ENCODE data around the gene SLC16A10.

The SLC16A10 gene

GRCh38 chr6:111256646-111257045 is 169.3 kb downstream of the SLC16A10 start:
- TF ChIP-seq EZH2 (IDR thresholded peaks at IDR 0.05) = no peak
- no peak for DNase-seq (ENCODE audit: low read depth, low spot score)
- no peak overlapping the region for H3K4me3 ChIP-seq
- no peak overlapping the region for H3K27ac ChIP-seq
- no peaks in the 10 kb centered on the region for H3K9me3 ChIP-seq (ENCODE audit: low read depth, low read length)
- H3K9ac ChIP-seq (ENCODE audit: insufficient read length) = no peak overlapping the region
- H3K36me3 ChIP-seq (ENCODE audit: insufficient read depth, low read length) = no peaks in the 10 kb centered on the region

- no peak for DNase-seq (ENCODE audit: low read depth, low spot score)
- Histone ChIP-seq H3K36me3 (ENCODE audit: insufficient read depth, low read length) (no peaks in the 10 kb centered on the region; the same call in 1 of the 2 replicates), H3K9me3 (ENCODE audit: low read depth, low read length) (no peaks in the 10 kb centered on the region), H3K9ac (ENCODE audit: insufficient read length) (no peak overlapping the region), H3K27ac (no peak overlapping the region), H3K4me3 (no peak overlapping the region)
- TF ChIP-seq POLR2AphosphoS5 (IDR thresholded peaks at IDR 0.05; ENCODE audit: borderline replicate concordance, low read depth, low read length) (no peak), FOXP2 (optimal IDR thresholded peaks at IDR 0.05; ENCODE audit: control extremely low read depth, extremely low read length, insufficient read depth) (no peak), EZH2 (IDR thresholded peaks at IDR 0.05) (no peak)
Measured at GRCh38 chr6:111258010-111258409, 170.7 kb downstream of the SLC16A10 start.

GRCh38 chr6:111258615-111259088 is 171.3 kb downstream of the SLC16A10 start:
- no peak for DNase-seq (ENCODE audit: low read depth, low spot score)
- Histone ChIP-seq H3K9me3 (ENCODE audit: low read depth, low read length) (no peaks in the 10 kb centered on the region), H3K36me3 (ENCODE audit: insufficient read depth, low read length) (peaks cover under 1% of the 10 kb centered on the region), H3K9ac (ENCODE audit: insufficient read length) (peak overlapping the region; percentile 33), H3K4me3 (peak overlapping the region; percentile 95), H3K27ac (no peak overlapping the region)
- no peak for TF ChIP-seq EZH2 (IDR thresholded peaks at IDR 0.05)
- TF ChIP-seq FOXP2 (optimal IDR thresholded peaks at IDR 0.05; ENCODE audit: control extremely low read depth, extremely low read length, insufficient read depth) = no peak
- no peak for TF ChIP-seq POLR2AphosphoS5 (IDR thresholded peaks at IDR 0.05; ENCODE audit: borderline replicate concordance, low read depth, low read length)

GRCh38 chr6:111259089-111259831 is 172.0 kb downstream of the SLC16A10 start:
- Histone ChIP-seq H3K36me3 (ENCODE audit: insufficient read depth, low read length) (peaks cover 7% of the 10 kb centered on the region), H3K9ac (ENCODE audit: insufficient read length) (peak overlapping the region; percentile 82), H3K4me3 (peak overlapping the region; percentile 95), H3K9me3 (ENCODE audit: low read depth, low read length) (no peaks in the 10 kb centered on the region), H3K27ac (0 out of 2 replicates have a peak overlapping the region, but pooled peaks have one; percentile 19)
- TF ChIP-seq FOXP2 (optimal IDR thresholded peaks at IDR 0.05; ENCODE audit: control extremely low read depth, extremely low read length, insufficient read depth) = peak; percentile 95
- TF ChIP-seq EZH2 (IDR thresholded peaks at IDR 0.05) = no peak
- TF ChIP-seq POLR2AphosphoS5 (IDR thresholded peaks at IDR 0.05; ENCODE audit: borderline replicate concordance, low read depth, low read length) = peak; percentile 98
- peak; percentile 96 for DNase-seq (ENCODE audit: low read depth, low spot score)

- Histone ChIP-seq H3K9ac (ENCODE audit: insufficient read length) (no peak overlapping the region), H3K9me3 (ENCODE audit: low read depth, low read length) (no peaks in the 10 kb centered on the region), H3K27ac (no peak overlapping the region), H3K36me3 (ENCODE audit: insufficient read depth, low read length) (peaks cover 10% of the 10 kb centered on the region), H3K4me3 (peak overlapping the region; percentile 31; the same call in 1 of the 2 replicates)
- TF ChIP-seq EZH2 (IDR thresholded peaks at IDR 0.05) = no peak
- TF ChIP-seq POLR2AphosphoS5 (IDR thresholded peaks at IDR 0.05; ENCODE audit: borderline replicate concordance, low read depth, low read length) = no peak
- TF ChIP-seq FOXP2 (optimal IDR thresholded peaks at IDR 0.05; ENCODE audit: control extremely low read depth, extremely low read length, insufficient read depth) = no peak
- no peak for DNase-seq (ENCODE audit: low read depth, low spot score)
Measured at GRCh38 chr6:111260570-111261298, 173.4 kb downstream of the SLC16A10 start.

GRCh38 chr6:111263837-111264236 is 176.5 kb downstream of the SLC16A10 start:
- no peak overlapping the region for H3K27ac ChIP-seq
- no peaks in the 10 kb centered on the region for H3K9me3 ChIP-seq (ENCODE audit: low read depth, low read length)
- H3K4me3 ChIP-seq = no peak overlapping the region
- DNase-seq (ENCODE audit: low read depth, low spot score) = no peak
- H3K9ac ChIP-seq (ENCODE audit: insufficient read length) = no peak overlapping the region
- TF ChIP-seq FOXP2 (optimal IDR thresholded peaks at IDR 0.05; ENCODE audit: control extremely low read depth, extremely low read length, insufficient read depth) (no peak), POLR2AphosphoS5 (IDR thresholded peaks at IDR 0.05; ENCODE audit: borderline replicate concordance, low read depth, low read length) (no peak), EZH2 (IDR thresholded peaks at IDR 0.05) (no peak)
- H3K36me3 ChIP-seq (ENCODE audit: insufficient read depth, low read length) = peaks cover 38% of the 10 kb centered on the region

GRCh38 chr6:111265842-111266241 is 178.5 kb downstream of the SLC16A10 start:
- Histone ChIP-seq H3K27ac (no peak overlapping the region), H3K4me3 (no peak overlapping the region), H3K36me3 (ENCODE audit: insufficient read depth, low read length) (peaks cover 52% of the 10 kb centered on the region), H3K9ac (ENCODE audit: insufficient read length) (no peak overlapping the region), H3K9me3 (ENCODE audit: low read depth, low read length) (no peaks in the 10 kb centered on the region)
- DNase-seq (ENCODE audit: low read depth, low spot score) = no peak
- TF ChIP-seq EZH2 (IDR thresholded peaks at IDR 0.05) (no peak), FOXP2 (optimal IDR thresholded peaks at IDR 0.05; ENCODE audit: control extremely low read depth, extremely low read length, insufficient read depth) (no peak), POLR2AphosphoS5 (IDR thresholded peaks at IDR 0.05; ENCODE audit: borderline replicate concordance, low read depth, low read length) (no peak)

GRCh38 chr6:111266276-111266675 is 179.0 kb downstream of the SLC16A10 start:
- Histone ChIP-seq H3K9me3 (ENCODE audit: low read depth, low read length) (no peaks in the 10 kb centered on the region), H3K9ac (ENCODE audit: insufficient read length) (no peak overlapping the region), H3K4me3 (no peak overlapping the region), H3K36me3 (ENCODE audit: insufficient read depth, low read length) (peaks cover 52% of the 10 kb centered on the region), H3K27ac (no peak overlapping the region)
- no peak for TF ChIP-seq POLR2AphosphoS5 (IDR thresholded peaks at IDR 0.05; ENCODE audit: borderline replicate concordance, low read depth, low read length)
- TF ChIP-seq EZH2 (IDR thresholded peaks at IDR 0.05) = no peak
- no peak for TF ChIP-seq FOXP2 (optimal IDR thresholded peaks at IDR 0.05; ENCODE audit: control extremely low read depth, extremely low read length, insufficient read depth)
- no peak for DNase-seq (ENCODE audit: low read depth, low spot score)
